CD4-positive, alpha-beta T cell treated with Interleukin-17A for 1 hour (primary cell): Measurements from ENCODE around the gene TFDP2.

Experiments used
- DNase-seq: peaks from one replicate; pipeline ENCODE4 v3.0.0-alpha.2; 2020

TFDP2 gene

DNA sequence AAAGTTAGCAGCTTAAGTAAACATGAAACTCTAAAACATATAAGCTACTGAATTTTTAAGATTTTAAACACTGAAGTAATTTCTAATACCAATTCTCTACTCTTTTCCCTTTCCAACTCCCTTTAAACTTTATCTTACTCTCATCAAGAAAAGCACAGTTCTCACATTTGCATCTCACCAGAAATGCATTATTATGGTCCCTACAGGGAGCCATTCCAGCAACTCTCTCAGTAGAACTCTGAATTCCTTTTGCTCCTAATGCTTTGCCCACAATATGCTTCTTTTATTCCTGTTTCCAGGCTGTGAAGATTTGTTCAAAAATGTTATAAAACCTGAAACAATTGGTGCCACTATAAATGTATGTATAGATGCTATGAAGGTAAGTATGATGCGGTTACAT, 83.4 kb downstream of the TFDP2 start:
- no peak for DNase-seq

DNA sequence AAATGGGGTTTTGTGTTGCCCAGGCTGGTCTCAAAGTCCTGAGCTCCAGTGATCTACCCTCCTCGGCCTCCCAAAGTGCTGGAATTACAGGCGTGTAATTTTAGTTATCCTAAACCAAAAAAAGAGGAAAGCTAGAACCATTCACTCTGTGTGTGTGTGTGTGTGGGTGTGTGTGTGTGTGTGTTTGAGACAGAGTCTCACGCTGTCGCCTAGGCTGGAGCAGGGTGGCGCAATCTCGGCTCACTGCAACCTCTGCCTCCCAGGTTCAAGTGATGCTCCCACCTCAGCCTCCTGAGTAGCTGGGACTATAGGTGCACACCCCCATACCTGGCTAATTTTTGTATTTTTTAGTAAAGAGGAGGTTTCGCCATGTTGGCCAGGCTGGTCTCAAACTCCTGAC, 84.0 kb downstream of the TFDP2 start:
- no peak for DNase-seq

DNA sequence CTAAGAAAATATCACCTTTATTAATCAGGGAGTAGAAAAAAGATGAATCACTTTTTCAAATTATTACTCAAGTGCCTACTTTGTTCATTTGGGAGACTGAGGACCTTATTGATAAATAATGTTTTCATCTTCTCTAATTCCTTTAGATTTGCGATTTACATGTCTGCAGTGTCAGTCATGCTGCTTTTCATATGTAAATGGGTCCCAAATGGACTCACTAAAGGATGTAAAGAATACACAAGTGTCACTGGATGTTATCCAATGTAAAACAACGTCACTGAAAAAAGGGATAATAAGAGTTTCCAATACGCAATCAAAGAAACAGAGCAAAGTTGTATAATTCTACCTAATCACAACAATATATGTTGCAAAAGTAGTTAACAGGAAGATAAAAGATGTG, 84.9 kb downstream of the TFDP2 start:
- no peak for DNase-seq

DNA sequence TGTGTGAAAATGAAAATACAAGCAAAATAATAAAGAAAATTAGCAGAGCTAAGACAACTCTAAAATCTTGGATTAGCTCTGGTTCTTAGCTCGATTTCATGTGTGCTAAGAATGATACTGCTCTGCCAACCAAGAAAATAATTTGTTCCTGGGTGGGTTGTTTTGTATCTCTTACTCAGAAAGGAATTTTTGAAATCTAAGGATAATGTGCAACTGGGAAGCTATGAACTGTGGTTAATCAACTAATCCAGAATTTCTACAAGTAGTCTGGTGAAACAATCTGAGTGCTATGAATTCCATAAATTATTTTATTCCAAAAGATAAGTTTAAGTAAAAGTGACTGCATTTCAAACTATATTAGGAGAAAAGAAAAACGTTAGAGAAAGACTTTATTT, 92.0 kb downstream of the TFDP2 start:
- DNase-seq, result no peak

DNA sequence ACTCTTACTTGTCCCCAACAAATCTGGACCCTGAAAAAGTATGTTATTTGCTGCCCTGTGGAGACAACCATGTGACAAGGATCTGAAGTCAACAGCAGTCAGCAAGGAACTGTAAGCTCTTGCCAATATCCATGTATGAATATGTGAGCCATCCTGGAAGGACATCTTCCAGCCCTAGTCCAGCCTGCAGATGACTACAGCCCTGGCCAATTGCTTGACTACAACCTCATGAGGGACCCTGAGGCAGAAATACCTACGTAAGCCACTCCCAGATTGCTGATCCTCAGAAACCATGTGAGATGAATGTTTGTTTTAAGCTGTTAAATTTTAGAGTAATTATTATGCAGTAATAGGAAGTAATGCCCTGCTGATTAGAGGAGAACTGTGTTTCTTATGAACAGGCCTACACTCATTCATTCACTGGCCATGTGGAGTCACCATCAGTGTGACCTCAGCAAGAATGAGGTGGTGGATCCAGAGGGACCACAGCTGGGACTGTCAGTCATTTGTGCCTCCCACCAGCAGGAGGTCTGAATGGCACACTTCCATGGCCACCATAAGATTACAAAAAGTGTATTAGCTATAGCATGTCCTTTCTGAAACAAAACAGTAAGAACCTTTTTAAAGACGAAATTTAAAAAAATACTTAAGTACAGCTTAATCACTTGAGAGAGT, 92.6 kb downstream of the TFDP2 start:
- no peak for DNase-seq

DNA sequence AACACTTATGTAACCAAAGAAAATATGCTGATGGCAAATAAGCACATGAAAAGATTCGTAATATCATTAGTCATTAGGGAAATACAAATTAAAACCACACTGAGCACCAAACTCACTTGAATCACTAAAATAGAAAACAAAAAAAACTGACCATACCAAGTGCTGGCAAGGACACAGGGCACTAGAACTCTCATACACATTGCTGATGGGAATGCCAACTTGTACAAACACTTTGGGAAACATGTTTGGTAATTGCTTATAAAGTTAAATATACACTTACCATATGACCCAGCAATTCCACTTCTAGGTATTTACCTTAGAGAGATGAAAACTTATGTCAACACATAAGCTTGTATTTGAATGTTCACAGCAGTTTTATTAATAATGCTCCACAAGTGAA, 95.5 kb downstream of the TFDP2 start:
- DNase-seq, result no peak

DNA sequence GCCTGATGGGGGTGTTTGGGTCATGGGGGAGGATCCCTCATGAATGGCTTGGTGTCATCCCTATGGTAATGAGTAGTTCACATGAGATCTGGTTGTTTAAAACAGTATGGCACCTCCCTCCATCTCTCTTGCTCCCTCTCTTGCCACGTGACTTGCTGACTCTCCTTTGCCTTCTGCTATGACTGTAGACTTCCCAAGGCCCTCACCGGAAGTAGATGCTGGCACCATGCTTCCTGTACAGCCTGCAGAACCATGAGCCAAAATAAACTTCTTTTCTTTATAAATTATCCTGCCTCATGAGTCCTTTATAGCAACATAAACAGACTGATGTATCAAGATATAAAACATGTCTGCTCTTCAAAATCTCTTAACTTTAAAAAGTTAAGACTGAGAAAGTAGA, 96.1 kb downstream of the TFDP2 start:
- no peak for DNase-seq

DNA sequence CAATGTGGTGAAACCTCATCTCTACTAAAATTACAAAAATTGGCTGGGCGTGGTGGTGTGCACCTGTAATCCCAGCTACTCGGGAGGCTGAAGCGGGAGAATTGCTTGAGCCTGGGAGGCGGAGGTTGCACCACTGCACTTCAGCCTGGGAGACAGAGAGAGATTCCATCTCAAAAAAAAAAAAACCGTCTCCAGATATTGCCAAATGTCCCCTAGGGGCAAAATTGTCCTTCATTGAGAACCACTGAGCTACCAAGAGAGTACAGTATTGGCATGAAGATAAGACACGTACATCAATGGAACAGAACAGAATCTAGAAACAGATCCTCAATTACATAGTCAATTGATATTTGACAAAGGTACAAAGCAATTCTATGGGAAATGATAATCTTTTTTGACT, 98.0 kb downstream of the TFDP2 start:
- DNase-seq, result no peak

DNA sequence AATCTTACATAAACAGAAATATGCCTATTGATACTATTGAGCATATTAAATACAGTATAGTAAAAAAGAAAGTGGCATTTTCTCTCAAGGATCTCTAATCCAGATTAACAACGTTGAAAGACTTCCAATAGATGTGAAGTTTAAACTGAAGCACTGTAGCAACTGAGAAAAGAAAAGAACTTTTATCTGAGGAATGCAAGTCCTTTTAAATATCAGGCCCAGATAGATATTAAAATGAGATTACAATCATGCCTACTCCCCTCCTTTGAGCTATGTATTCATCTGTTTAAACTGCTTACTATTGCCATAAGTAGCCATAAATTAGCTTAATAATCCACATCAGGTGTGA, 102.3 kb downstream of the TFDP2 start:
- no peak for DNase-seq

DNA sequence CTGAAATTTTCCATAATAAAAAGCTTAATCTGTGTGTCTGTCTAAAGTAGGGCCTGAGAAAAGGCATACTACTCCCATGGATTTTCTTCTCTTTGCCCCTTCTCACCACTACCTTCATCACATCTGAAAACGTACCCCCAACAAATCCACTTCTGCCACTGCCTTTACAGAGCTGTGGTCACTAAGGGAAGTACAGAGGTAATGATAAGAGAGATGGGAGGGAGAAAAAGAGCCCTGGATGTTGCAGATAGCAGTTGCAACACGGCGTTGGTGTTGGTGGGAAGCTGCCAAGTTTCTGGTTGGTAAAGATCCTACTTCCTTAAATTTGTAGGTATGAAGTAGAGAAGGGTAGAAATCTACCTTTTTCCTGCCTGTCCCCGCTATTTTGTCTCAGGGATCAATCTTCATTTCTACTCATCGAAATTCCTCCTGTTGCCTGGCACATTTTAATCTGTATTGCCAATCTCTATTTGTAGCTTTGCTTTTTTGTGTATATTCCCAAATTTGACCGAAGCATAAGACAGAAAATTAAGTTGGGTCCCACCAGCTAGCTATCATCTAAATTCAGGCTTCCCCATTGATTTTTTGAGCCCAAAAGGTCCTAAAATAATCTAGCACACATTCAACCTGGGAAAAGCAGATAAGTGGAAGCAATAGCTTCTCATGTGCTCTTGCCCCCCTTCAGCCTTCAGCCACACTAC, 102.9 kb downstream of the TFDP2 start:
- DNase-seq, result no peak

DNA sequence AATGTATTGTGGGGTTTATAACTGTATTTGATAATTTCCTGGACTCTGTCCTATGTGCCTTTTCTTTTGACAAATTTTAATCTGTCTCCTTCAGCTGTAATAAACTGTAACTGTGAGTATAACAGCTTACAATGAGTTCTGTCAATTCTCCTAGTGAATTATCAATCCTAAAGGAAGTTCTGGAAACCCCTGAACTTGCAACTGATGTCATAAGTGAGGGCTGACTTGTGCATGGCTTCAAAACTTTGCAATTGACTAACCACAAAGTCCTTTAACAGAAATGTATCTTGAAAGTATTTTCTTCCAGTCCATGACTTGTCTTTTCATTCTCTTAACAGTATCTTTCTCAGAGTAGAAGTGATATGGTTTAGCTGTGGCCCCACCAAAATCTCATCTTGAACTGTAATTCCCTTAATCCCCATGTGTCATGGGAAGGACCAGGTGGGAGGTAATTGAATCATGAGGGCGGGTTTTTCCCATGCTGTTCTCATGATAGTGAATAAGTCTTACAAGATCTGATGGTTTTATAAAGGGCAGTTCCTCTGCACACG, 108.3 kb downstream of the TFDP2 start:
- DNase-seq, result no peak

DNA sequence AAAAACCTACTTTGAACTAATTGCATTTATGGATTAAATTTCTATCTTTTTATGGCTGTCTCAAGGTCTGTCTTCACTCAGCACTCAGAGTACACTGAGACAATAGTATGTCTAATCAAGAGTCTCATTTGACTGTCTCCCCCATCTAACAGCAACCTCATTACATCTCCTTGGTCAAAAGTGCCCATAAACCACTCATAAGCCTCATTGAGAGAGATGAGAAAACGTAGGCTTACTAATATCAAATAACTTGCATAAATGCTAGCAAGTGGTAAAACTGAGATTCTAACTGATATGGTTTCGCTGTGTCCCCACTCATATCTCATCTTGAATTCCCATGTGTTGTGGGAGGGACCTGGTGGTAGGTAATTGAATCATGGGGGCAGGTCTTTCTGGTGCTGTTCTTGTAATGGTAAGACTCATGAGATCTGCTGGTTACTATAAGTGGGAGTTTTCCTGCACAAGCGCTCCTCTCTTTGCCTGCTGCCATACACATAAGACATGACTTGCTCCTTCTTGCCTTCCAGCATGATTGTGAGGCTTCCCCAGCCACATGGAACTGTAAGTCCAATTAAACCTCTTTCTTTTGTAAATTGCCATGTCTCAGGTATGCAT, 113.9 kb downstream of the TFDP2 start:
- no peak for DNase-seq

DNA sequence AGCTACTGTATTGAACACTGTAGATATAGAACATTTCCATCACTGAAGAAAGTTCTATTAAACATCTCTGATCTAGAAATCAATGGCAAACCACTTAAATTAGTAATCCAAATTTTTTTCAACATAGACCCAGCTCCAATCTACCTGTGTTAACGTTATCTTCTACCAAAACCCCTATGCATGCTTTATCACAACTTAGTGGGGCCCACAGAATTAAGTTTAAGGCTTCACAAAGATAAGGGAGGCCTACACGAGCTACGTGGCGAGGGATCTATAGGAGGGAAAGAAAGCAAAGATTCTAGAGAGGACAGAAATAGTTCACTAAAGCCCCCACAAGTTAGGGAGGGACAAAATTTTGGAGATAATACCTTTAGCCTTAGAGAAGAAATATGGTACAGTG, 116.1 kb downstream of the TFDP2 start:
- no peak for DNase-seq

DNA sequence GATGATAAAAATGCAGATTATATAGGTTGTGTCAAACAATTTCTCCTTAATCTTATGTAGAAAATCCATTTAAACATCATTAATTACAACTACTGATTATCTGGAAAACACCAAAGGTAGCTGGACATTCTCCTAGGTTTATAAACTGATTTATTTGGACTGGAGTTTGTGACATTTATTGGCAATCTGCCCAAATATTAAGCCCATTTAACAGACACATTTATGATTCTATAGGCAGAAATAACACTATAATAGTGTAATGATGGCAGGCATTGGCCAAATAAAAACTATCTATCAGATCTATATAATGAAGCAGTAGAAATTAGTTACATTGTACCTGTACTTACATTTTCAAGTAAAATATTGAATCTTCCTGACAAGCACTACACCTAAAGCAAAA, 117.8 kb downstream of the TFDP2 start:
- DNase-seq, result no peak

DNA sequence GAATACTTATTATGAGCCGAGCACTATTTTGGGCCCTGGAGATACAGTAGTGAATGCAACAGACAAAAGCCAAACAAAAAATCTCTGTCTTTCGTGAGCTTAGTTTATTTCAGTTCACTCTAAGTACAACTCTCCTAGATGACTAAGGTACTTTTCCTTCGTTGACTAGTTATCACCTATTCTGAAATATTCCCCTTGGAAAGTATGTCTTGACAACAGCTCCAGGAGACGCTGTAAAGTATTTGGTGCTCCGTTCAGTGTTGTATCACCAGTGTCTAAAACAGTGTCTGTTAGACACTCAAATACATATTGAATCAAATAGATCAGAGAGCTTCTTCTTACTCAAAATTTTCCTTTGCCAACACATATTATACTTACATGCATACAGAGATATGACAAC, 119.6 kb downstream of the TFDP2 start:
- DNase-seq, result no peak

DNA sequence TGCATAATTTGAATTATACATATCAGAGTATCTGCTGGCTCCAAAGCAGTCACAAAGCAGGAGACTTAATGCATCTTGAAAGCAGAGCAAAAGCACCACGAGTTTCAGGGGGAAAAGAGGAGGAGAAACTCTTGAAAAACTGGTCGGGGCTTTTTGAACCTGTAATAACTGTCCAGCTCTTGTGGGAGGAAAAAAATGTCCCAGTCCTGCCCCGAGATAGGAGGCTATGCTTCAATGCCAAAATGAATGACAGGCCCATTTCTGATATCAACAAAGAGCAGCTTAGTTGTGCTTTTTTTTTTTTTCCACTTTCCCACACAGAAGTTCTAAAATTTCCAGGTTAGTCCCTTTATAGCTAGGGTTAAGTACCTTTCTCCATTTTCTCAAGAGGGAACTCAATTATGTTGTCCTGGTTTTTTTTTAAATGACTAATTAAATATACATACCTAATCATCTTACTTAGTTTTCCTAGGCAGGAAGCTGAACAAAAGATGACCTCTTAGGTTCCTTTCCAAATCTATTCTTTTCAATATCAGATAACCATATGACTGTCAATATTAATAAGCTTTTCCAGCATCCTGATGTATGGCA, 120.2 kb downstream of the TFDP2 start:
- no peak for DNase-seq

DNA sequence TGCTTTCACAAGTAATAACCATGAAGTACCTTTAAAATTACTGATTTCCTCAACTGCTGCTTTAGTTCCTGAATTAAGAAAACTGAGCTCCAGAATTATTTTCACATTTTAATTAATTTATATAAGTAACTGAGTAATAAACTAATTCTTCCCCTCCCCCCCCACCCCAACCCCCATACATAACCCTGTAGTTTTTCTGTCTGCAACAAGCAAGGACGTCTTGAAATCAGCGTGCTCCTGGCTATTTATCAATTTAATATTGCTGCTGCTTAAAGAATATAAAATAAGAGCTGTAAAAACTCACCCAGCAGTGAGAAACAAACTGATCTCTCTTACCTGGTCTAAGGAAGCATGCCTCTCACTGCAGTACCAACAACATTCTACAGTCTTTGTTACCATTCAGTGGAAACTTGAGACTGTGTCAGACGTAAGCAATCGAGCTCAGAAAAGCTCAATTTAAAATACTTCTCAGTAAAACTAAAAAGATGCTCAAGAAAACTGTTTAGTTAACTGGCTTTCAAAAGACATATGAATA, 121.0 kb downstream of the TFDP2 start:
- peak; percentile 64 for DNase-seq

DNA sequence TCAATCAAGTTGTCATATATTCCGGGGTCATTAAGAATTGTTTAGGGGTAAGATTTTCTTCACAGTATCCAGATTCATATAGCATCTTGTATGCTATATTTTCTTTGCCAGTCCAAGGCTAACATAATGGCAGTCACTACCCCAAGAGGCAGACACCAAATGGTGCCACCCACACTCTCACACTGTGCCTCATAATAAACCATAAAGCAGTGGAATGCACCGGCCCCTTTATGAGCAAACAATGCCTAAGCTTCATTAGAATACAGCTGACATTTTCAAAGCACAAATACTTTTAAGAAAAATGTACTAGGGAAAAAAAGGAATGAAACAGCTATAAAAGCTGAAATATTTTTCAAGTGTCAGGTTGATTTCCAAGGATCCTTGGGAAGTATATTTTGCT, 121.6 kb downstream of the TFDP2 start:
- peak; percentile 14 for DNase-seq

DNA sequence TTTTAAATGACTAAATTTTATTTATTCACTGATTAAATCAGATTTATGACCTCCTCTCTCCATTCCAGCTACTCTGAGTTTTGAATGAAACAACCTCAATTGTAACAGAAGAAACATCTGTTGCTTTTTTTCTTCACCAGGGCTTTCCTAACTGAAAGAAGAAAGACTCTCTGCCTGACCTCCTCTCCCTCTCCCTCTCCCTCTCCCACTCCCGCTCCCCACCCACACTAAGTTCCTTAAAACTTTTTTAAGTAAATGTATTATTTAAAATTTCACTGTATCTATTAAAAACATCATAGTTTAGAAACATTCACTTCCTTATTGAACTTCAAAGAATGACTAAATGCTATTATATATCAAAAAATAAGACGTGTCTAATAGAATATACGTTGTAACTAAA, 122.0 kb downstream of the TFDP2 start:
- no peak for DNase-seq

DNA sequence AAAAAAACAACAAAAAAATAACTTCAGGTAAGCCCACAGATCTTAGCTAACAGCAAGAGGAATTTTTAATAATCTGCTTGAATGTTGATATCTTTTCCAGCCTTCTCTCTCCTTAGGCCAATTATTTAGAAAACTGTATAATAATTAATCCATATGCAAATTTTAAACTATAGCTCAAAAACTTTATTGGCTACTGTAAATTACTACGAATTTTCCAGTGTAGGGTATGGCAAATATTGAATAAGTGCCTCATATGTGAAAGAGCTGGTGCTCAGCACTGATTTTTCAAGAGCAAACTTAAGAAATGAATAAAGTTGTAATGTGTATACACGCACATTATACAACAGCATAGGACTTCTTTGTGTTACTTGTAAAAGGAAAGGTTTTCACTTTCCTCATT, 123.0 kb downstream of the TFDP2 start:
- no peak for DNase-seq

DNA sequence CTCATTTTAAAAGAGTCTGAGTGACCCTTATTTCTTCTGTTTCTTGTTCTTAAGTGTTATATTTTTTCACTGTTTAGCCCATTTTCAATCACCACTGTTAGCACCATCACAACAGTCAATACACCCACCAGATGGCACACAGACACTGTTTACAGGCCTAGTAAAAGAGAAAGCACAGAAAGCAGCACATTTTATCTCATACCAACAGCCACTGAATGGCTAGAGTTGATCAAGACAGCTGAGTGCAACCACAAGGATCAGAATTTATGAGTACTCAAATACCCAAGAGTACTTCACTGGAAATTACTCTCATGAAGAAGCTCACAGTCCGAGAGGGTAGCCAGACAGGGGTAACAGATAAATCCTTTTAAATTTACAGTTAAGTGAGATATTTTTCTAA, 127.0 kb downstream of the TFDP2 start:
- peak; percentile 18 for DNase-seq

DNA sequence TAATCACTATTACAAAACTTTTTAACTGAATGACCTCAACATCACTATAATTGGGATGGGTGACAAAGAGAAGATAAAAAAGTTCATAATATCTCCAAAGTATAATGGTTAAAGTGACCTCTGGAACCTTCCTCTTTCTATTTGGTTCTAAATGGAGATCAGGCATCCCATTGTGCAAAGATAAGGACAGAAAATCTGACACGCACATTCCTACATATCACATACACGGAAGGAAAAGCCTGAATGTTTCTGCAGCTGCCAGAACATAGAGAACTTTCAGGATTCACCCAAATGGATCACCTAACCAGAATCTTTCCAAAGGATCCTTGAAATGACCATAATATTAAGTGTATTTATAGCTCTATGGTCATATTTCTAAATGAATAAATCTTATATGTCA, 128.2 kb downstream of the TFDP2 start:
- no peak for DNase-seq

DNA sequence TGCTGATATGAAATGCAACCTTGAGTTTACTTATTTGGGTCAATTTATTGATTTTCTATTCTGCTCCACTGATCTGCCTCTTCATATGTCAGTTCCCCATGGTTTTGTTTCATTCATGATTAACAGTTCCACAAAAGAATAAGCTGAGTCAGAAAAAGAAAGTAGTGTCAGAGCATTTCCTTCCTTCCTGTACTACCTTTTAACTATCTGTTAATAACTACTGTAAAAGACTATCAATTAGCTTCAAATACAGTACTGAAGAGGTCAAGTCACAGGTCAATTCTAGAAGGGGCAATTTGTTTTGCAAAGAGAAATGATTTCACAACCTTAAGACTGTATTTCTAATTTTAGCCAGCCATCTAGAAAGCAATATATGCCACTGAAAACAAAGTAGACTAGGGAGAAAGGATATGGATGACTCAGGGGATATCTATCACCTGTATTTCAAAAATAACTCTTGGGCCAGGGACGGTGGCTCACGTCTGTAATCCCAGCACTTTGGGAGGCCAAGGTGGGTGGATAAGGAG, 129.5 kb downstream of the TFDP2 start:
- DNase-seq, result no peak

DNA sequence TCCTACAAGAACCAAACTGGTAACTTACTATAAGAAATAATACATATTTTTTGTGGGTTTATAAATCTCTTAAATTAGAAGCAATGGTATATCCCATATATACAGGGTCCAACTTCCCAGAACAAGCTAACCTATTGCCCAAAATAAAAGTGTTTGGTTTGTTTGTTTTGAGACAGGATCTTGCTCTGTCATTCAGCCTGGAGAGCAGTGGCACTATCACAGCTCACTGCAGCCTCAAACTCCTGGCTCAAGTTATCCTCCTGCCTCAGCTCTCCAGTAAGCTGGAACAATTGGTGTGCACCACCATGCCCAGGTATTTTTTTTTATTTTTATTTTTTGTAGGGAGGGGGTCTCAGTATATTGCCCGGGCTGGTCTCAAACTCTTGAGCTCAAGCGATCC, 135.4 kb downstream of the TFDP2 start:
- DNase-seq, result no peak
